Immature natural killer cell (primary cell): ENCODE measurements around the gene DOCK2. TPM values are rescaled to one million over a fixed set of nuclear protein-coding genes. Genes with fewer than 3 reads are reported as not detected.

ENCODE experiments used
- polyA plus RNA-seq, 3 donors: library from polyadenylated mRNA; unstranded; fragments of 300-500 nt; fragmentation: Illumina TruSeq; gene quantifications; one replicate each; pipeline ENCODE4 v1.2.3, GENCODE V29; 2021

DOCK2 gene
- polyA plus RNA-seq, 3 donors from 2014 or later: 42.4 to 121 (median 48.9) TPM

Other genes with a start within 250 kb of the DOCK2 start
- 10 to 100 TPM in 1 of 3 donors, 1 to 10 TPM in 1, not detected in 1; 5.6 to 15.1 TPM for gene SPDL1, start 53.5 kb upstream of the DOCK2 start, polyA plus RNA-seq